Measurements from ENCODE around the gene CHCHD10.

CHCHD10 gene

GRCh38 chr22:23772649-23773473 lies 5.1 kb upstream of the CHCHD10 start, which contains the start of gene MMP11:
MMP11 (plus strand) TSS chr22:23772849; CDS start chr22:23772871, 22 bp downstream.
- DNase-seq (ENCODE audit: low read depth), result no peak

GRCh38 chr22:23772315-23772648 lies 4.5 kb upstream of the CHCHD10 start:
- no peak for DNase-seq (ENCODE audit: low read depth)

- DNase-seq (ENCODE audit: low read depth), result no peak
Observed at GRCh38 chr22:23769321-23769965, 1.7 kb upstream of the CHCHD10 start.

- DNase-seq (ENCODE audit: low read depth), result no peak
Observed at GRCh38 chr22:23767303-23767672, 484 bp downstream of the CHCHD10 start.

GRCh38 chr22:23764899-23765881 lies 2.6 kb downstream of the CHCHD10 start:
- DNase-seq (ENCODE audit: low read depth), result no peak

- no peak for DNase-seq (ENCODE audit: low read depth)
Observed at GRCh38 chr22:23763954-23764353, 3.8 kb downstream of the CHCHD10 start.

GRCh38 chr22:23763579-23763945 lies 4.2 kb downstream of the CHCHD10 start:
- DNase-seq (ENCODE audit: low read depth), result no peak

- no peak for DNase-seq (ENCODE audit: low read depth)
Observed at GRCh38 chr22:23762842-23763578, 4.8 kb downstream of the CHCHD10 start, which contains the start of gene C22orf15. C22orf15 (plus strand) TSS chr22:23762990; CDS start chr22:23763307, 317 bp downstream.

- DNase-seq (ENCODE audit: low read depth), result no peak
Observed at GRCh38 chr22:23760056-23760455, 7.7 kb downstream of the CHCHD10 start.

- DNase-seq (ENCODE audit: low read depth), result no peak
Observed at GRCh38 chr22:23759566-23759965, 8.2 kb downstream of the CHCHD10 start.

- no peak for DNase-seq (ENCODE audit: low read depth)
Observed at GRCh38 chr22:23756891-23757290, 10.9 kb downstream of the CHCHD10 start.

GRCh38 chr22:23755711-23756110 lies 12.1 kb downstream of the CHCHD10 start:
- DNase-seq (ENCODE audit: low read depth), result no peak

- DNase-seq (ENCODE audit: low read depth), result no peak
Observed at GRCh38 chr22:23754980-23755636, 12.7 kb downstream of the CHCHD10 start.

GRCh38 chr22:23754220-23754919 lies 13.4 kb downstream of the CHCHD10 start, which contains the start of gene VPREB3:
VPREB3 (minus strand) TSS chr22:23754425; CDS start chr22:23754363, 62 bp downstream.
- no peak for DNase-seq (ENCODE audit: low read depth)

GRCh38 chr22:23753385-23753784 lies 14.4 kb downstream of the CHCHD10 start:
- DNase-seq (ENCODE audit: low read depth), result no peak

GRCh38 chr22:23752750-23753149 lies 15.0 kb downstream of the CHCHD10 start:
- DNase-seq (ENCODE audit: low read depth), result no peak

GRCh38 chr22:23752090-23752691 lies 15.6 kb downstream of the CHCHD10 start:
- no peak for DNase-seq (ENCODE audit: low read depth)

GRCh38 chr22:23751441-23751996 lies 16.3 kb downstream of the CHCHD10 start:
- DNase-seq (ENCODE audit: low read depth), result no peak

- peak; percentile 79 for DNase-seq (ENCODE audit: low read depth)
Observed at GRCh38 chr22:23750714-23751440, 16.9 kb downstream of the CHCHD10 start, which contains the start of gene ZNF70. ZNF70 (minus strand) TSS chr22:23751112; CDS start chr22:23745140, 5,972 bp downstream.
